ENCODE data around the gene ETV7. TPM values are rescaled to one million over a fixed set of nuclear protein-coding genes. Genes with fewer than 3 reads are reported as not detected.
"Not testable (repeated sequence)": the region's sequence is repeated elsewhere in the genome, so short reads cannot be mapped to it uniquely, and the experiment has no call there.

Gene ETV7
- total RNA-seq, 2 donors from 2014 or later = 2.6 to 5.4 TPM

DNA sequence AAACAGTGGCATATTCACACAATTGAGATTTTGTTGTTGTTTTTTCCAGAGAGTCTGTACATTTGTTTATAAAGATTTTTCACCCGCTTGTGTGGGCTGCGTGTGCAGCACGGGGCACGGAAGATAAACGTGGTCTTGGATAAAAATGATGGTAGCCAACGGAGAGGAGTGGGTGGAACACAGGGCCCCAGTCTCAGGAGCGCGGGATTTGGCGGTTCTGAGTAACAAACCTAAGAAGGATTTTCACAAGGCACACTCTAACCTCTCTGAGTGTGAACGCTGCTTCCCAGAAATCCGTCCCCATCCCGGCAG lies 47.2 kb downstream of the ETV7 start:
- TF ChIP-seq, protein P1, sequence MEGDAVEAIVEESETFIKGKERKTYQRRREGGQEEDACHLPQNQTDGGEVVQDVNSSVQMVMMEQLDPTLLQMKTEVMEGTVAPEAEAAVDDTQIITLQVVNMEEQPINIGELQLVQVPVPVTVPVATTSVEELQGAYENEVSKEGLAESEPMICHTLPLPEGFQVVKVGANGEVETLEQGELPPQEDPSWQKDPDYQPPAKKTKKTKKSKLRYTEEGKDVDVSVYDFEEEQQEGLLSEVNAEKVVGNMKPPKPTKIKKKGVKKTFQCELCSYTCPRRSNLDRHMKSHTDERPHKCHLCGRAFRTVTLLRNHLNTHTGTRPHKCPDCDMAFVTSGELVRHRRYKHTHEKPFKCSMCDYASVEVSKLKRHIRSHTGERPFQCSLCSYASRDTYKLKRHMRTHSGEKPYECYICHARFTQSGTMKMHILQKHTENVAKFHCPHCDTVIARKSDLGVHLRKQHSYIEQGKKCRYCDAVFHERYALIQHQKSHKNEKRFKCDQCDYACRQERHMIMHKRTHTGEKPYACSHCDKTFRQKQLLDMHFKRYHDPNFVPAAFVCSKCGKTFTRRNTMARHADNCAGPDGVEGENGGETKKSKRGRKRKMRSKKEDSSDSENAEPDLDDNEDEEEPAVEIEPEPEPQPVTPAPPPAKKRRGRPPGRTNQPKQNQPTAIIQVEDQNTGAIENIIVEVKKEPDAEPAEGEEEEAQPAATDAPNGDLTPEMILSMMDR (IDR thresholded peaks at IDR 0.05) = no peak
- no peak for ATAC-seq (ENCODE audit: insufficient number of reproducible peaks, low FRiP score, low read depth)
- H3K4me3 ChIP-seq = no peak overlapping the region
- H3K9me3 ChIP-seq = no peaks in the 10 kb centered on the region
- H3K27ac ChIP-seq = no peak overlapping the region
- no peaks in the 10 kb centered on the region for H3K27me3 ChIP-seq (replicated peaks; ENCODE audit: insufficient read depth)
- H3K4me1 ChIP-seq (ENCODE audit: control insufficient read depth in 1 of 2, low read depth in 2 of 2) = peaks cover 0 to 37% of the 10 kb centered on the region in 2 donors
- H3K36me3 ChIP-seq = no peaks in the 10 kb centered on the region
- DNase-seq (ENCODE audit: low spot score) = no peak

DNA sequence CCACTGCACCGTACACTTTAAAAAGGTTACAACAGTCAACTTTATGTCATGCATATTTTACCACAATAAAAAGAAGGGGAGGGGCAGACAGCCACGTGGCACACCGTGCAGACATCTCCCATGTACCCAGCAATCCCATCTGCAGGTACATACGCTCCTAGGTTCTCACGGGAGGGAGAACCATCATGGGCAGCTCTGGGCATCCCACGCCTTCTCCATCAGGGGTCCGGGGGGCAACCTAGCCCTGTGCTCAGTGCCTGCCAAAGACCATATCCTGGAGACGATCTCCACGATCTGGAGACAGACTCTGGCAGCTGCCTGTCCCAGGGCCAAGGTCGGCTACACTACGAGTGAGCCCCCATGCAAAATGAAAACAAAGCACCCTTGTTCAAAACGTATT lies 48.3 kb downstream of the ETV7 start:
- DNase-seq (ENCODE audit: low spot score) = no peak
- H3K36me3 ChIP-seq = no peaks in the 10 kb centered on the region
- no peak overlapping the region for H3K27ac ChIP-seq
- H3K9me3 ChIP-seq = no peaks in the 10 kb centered on the region
- ATAC-seq (ENCODE audit: insufficient number of reproducible peaks, low FRiP score, low read depth) = no peak
- H3K4me3 ChIP-seq = no peak overlapping the region
- H3K4me1 ChIP-seq (ENCODE audit: control insufficient read depth in 1 of 2, low read depth in 2 of 2) = peaks cover 0 to 34% of the 10 kb centered on the region in 2 donors
- no peaks in the 10 kb centered on the region for H3K27me3 ChIP-seq (replicated peaks; ENCODE audit: insufficient read depth)
- TF ChIP-seq, protein P1 (IDR thresholded peaks at IDR 0.05) = no peak

- H3K4me1 ChIP-seq (ENCODE audit: control insufficient read depth in 1 of 2, low read depth in 2 of 2) = peaks cover 0 to 30% of the 10 kb centered on the region in 2 donors
- H3K36me3 ChIP-seq; H3K9me3 ChIP-seq; H3K4me3 ChIP-seq; H3K27me3 ChIP-seq (replicated peaks; ENCODE audit: insufficient read depth); H3K27ac ChIP-seq; ATAC-seq (ENCODE audit: insufficient number of reproducible peaks, low FRiP score, low read depth); DNase-seq (ENCODE audit: low spot score): not testable (repeated sequence)
Observed at GRCh38 chr6:36338223-36338622, 49.2 kb downstream of the ETV7 start.

- TF ChIP-seq, protein P1 (IDR thresholded peaks at IDR 0.05) = no peak
- H3K36me3 ChIP-seq = no peaks in the 10 kb centered on the region
- no peak overlapping the region for H3K27ac ChIP-seq
- DNase-seq (ENCODE audit: low spot score) = no peak
- no peak overlapping the region for H3K4me3 ChIP-seq
- no peaks in the 10 kb centered on the region for H3K9me3 ChIP-seq
- H3K4me1 ChIP-seq (ENCODE audit: control insufficient read depth in 1 of 2, low read depth in 2 of 2) = peaks cover 0 to 25% of the 10 kb centered on the region in 2 donors
- H3K27me3 ChIP-seq (replicated peaks; ENCODE audit: insufficient read depth) = no peaks in the 10 kb centered on the region
- ATAC-seq (ENCODE audit: insufficient number of reproducible peaks, low FRiP score, low read depth) = no peak
Observed at GRCh38 chr6:36337814-36338213, 49.7 kb downstream of the ETV7 start.

DNA sequence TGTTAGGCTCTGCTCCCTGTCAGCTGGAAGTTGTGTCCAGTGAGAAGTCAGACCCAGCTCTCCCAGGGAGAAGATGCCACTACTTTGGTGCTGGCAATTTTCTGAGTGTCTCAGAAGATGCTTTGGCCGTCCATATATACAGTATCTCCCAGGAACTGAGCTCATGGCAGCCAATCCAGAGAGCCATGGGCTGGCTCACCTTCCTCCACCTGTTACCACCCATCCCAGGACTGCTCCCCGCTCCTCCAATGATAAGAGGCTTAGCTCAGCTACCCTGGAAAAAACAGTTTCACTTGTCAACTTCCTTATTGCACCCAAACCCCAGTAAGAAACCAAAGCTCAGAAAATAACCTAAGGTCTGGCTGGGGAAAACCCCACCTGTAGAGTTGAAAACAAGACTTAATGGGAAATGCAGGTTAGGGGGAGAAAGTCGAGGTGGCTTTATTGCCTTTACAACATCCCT lies 50.7 kb downstream of the ETV7 start, which contains the start of gene BNIP5:
BNIP5 (minus strand) TSS at position 110 of the 463 bp plus-strand sequence. CDS start 6,198 bp downstream, outside the sequence.
- Histone ChIP-seq H3K36me3 (no peaks in the 10 kb centered on the region), H3K9me3 (no peaks in the 10 kb centered on the region), H3K27me3 (replicated peaks; ENCODE audit: insufficient read depth) (no peaks in the 10 kb centered on the region), H3K4me1 (ENCODE audit: control insufficient read depth in 1 of 2, low read depth in 2 of 2) (peaks cover 0 to 16% of the 10 kb centered on the region in 2 donors), H3K27ac (no peak within 1 kb of the TSS), H3K4me3 (no peak within 1 kb of the TSS)
- ATAC-seq (ENCODE audit: insufficient number of reproducible peaks, low FRiP score, low read depth) (no peak), DNase-seq (ENCODE audit: low spot score) (no peak)
- TF ChIP-seq, protein P1 (IDR thresholded peaks at IDR 0.05) = no peak

DNA sequence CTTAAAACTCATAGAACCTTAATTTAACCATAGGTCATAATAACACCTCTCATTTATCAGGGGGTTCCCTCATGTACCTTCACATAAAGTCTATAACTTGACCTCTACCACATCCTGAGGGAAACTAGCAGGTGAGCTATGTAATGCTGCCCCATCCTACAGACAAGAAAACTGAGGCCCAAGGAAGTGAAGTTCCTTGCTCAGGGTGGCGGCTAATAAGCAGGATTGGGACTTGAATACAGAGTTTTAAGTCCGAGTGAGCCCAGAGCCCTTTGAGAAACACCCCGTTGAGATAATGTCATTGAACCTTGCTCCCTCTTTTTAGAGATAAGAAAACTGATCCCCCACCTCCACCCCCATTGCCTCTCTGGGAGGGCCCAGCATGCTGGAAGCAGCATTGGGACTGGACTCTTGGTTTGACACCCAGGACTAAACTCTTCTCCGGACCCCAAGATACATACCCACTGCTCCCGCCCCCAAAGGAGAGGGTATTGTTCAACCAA lies 51.2 kb downstream of the ETV7 start:
- H3K9me3 ChIP-seq = no peaks in the 10 kb centered on the region
- peaks cover 0 to 11% of the 10 kb centered on the region in 2 donors for H3K4me1 ChIP-seq (ENCODE audit: control insufficient read depth in 1 of 2, low read depth in 2 of 2)
- no peak overlapping the region for H3K4me3 ChIP-seq
- no peak for ATAC-seq (ENCODE audit: insufficient number of reproducible peaks, low FRiP score, low read depth)
- DNase-seq (ENCODE audit: low spot score) = no peak
- no peak overlapping the region for H3K27ac ChIP-seq
- TF ChIP-seq, protein P1 (IDR thresholded peaks at IDR 0.05) = no peak
- no peaks in the 10 kb centered on the region for H3K27me3 ChIP-seq (replicated peaks; ENCODE audit: insufficient read depth)
- H3K36me3 ChIP-seq = no peaks in the 10 kb centered on the region
